Nephron progenitor cell (in vitro differentiated cells): ENCODE results near the gene KIF16B.

ENCODE experiments used
- DNase-seq: peaks from one replicate; pipeline ENCODE4 v3.0.0; 2021
- H3K27ac Mint-ChIP-seq: 2 replicates; pipeline ENCODE4 v1.8.0; 2021; ENCODE audit warnings: mild to moderate bottlenecking, moderate library complexity, mixed read lengths
- H3K27me3 Mint-ChIP-seq: 2 replicates; pipeline ENCODE4 v1.8.0; 2021; ENCODE audit warnings: mild to moderate bottlenecking, low read depth, mixed read lengths; ENCODE audit not compliant: poor library complexity
- H3K36me3 Mint-ChIP-seq: 2 replicates; pipeline ENCODE4 v1.8.0; 2021; ENCODE audit warnings: low read depth, mixed read lengths
- H3K4me1 Mint-ChIP-seq: 2 replicates; pipeline ENCODE4 v1.8.0; 2021; ENCODE audit warnings: mixed read lengths
- H3K4me3 Mint-ChIP-seq: 2 replicates; pipeline ENCODE4 v1.8.0; 2021; ENCODE audit warnings: mild to moderate bottlenecking, moderate library complexity, mixed read lengths
- H3K9me3 Mint-ChIP-seq: 2 replicates; pipeline ENCODE4 v1.8.0; 2021; ENCODE audit warnings: mild to moderate bottlenecking, moderate library complexity, mixed read lengths
- TF ChIP-seq, protein P1 (sequence below): fragments of 200-600 bp; sonication (generic); IDR thresholded peaks from 2 replicates; pipeline ENCODE4 v1.5.0; 2021; ENCODE audit warnings: antibody characterized with exemption

KIF16B gene

DNA sequence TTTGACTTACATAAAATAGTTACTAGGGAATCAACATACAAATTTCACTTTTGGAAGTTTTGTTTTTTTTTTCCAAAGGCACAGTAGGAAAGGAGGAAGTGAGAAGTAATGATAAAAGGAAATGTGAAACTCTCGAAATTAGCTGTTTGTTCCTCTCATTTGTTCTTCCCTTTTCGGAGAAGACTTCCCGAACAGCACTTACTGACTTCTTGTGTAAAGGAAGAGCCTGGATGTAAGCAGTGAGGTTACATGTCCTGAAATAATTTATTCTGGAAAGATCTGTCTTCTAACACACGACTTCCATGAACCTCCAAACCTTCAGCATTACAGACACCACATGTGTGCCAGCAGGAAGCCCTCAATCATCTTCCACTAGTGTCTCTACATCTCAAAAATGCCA is 59.1 kb downstream of the KIF16B start:
- Mint-ChIP-seq H3K36me3 (peaks cover 20% of the 10 kb centered on the region), H3K27ac (peak overlapping the region; percentile 25), H3K4me1 (peaks cover 11% of the 10 kb centered on the region), H3K9me3 (no peaks in the 10 kb centered on the region), H3K4me3 (no peak overlapping the region), H3K27me3 (no peaks in the 10 kb centered on the region)
- no peak for DNase-seq
- TF ChIP-seq, protein P1, sequence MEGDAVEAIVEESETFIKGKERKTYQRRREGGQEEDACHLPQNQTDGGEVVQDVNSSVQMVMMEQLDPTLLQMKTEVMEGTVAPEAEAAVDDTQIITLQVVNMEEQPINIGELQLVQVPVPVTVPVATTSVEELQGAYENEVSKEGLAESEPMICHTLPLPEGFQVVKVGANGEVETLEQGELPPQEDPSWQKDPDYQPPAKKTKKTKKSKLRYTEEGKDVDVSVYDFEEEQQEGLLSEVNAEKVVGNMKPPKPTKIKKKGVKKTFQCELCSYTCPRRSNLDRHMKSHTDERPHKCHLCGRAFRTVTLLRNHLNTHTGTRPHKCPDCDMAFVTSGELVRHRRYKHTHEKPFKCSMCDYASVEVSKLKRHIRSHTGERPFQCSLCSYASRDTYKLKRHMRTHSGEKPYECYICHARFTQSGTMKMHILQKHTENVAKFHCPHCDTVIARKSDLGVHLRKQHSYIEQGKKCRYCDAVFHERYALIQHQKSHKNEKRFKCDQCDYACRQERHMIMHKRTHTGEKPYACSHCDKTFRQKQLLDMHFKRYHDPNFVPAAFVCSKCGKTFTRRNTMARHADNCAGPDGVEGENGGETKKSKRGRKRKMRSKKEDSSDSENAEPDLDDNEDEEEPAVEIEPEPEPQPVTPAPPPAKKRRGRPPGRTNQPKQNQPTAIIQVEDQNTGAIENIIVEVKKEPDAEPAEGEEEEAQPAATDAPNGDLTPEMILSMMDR: no peak

DNA sequence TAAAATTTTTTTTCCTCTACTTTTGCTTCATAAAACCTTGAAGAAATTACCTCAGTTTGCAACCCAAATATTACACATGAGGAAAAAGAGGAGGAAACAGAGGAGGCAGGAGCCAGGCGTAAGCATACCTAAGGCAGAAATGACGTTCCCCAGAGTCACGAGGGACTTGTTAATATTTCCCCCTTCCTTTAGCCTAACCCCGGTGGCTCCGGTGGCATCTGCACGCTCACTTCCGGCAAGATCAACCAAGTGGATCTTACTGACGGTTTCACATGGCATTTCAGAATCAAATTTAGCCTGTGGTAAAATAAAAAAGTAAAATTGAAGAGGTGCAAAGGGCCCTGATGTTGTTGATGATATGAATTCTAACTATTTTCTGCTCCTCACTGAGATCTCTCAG is 67.4 kb downstream of the KIF16B start:
- Mint-ChIP-seq H3K27ac (no peak overlapping the region), H3K36me3 (peaks cover 35% of the 10 kb centered on the region)

DNA sequence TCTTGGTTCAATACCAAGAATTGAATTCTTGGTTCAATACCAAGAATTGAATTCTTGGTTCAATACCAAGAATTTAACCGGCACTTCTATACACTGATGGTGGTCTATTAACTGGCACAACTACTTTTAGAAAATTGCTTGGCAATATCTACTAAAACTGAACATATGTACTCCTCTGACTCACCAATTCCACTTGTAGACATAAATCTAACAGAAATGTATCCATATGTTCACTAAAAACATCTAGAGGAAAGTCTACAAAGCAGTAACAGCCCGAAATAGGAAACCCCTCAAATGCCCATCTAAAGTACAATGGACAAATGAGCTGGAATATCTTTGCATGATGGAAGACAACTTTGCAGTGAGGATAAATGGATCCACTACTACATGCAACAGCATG is 71.9 kb downstream of the KIF16B start:
- Mint-ChIP-seq H3K4me1 (no peaks in the 10 kb centered on the region), H3K36me3 (peaks cover 22% of the 10 kb centered on the region), H3K4me3 (no peak overlapping the region), H3K27me3 (no peaks in the 10 kb centered on the region), H3K27ac (no peak overlapping the region), H3K9me3 (no peaks in the 10 kb centered on the region)
- DNase-seq: no peak
- TF ChIP-seq, protein P1: no peak

More for the DNA sequence above, 67.4 kb downstream of the KIF16B start:
- no peak for DNase-seq
- Mint-ChIP-seq H3K4me3 (no peak overlapping the region), H3K4me1 (no peaks in the 10 kb centered on the region), H3K9me3 (no peaks in the 10 kb centered on the region), H3K27me3 (no peaks in the 10 kb centered on the region)
- TF ChIP-seq, protein P1: no peak

DNA sequence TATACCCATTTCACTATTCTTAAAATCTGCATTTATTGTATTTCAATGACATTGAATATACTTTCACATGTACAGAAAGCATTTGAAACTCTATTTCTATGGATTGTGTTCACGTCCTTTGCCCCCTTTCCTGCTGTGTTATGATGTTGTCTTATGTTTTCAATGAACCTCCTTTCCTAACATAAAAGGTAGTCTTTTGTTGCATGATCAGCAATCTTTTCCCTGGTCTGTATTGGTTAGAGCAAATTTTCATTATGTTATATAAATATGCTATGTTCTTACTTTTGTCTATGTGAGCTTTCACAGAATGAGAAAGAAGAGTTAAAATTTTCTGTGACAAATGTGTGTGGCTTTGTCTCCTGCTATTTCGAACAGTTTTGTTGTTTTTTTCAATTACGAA is 73.1 kb downstream of the KIF16B start:
- H3K27ac Mint-ChIP-seq: no peak overlapping the region
- no peak overlapping the region for H3K4me3 Mint-ChIP-seq
- TF ChIP-seq, protein P1: no peak
- no peaks in the 10 kb centered on the region for H3K9me3 Mint-ChIP-seq
- H3K36me3 Mint-ChIP-seq: peaks cover 18% of the 10 kb centered on the region
- H3K27me3 Mint-ChIP-seq: no peaks in the 10 kb centered on the region
- H3K4me1 Mint-ChIP-seq: no peaks in the 10 kb centered on the region
- DNase-seq: no peak

DNA sequence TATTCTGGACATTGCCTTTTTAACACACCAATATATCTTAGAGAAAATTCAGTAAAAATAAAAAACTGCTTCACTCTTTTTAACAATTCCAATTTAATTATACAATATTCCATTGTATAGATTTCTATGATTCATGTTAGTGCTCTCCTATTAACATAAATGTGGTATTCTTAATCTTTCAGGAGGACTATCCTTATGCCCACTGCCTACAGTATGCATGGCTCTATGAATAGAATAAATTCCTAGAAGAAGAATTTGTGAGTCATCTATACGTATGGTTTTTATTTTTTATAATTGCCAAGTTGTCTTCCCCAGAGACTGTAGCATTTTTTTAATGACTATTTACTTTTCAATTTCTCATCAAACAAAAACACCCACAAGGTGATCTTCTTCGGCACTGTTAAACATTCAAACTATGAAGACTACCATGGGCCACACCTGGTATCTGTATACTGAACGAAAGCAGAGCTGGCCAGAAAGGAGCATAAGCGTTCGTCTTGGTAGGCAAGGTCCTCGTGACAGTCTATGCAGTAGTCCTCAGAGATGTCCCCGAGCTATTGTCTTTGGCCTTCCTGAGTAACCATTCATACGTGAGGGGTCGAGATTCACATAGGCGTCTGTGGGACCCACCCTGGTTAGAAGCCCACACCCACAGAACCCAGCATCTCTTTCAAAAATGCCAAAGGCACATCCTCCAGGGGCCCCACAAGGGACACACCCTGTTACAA is 74.6 kb downstream of the KIF16B start:
- no peak overlapping the region for H3K27ac Mint-ChIP-seq
- H3K4me3 Mint-ChIP-seq: no peak overlapping the region
- H3K36me3 Mint-ChIP-seq: peaks cover 18% of the 10 kb centered on the region
- no peaks in the 10 kb centered on the region for H3K9me3 Mint-ChIP-seq
- H3K27me3 Mint-ChIP-seq: no peaks in the 10 kb centered on the region
- TF ChIP-seq, protein P1: no peak
- no peak for DNase-seq
- no peaks in the 10 kb centered on the region for H3K4me1 Mint-ChIP-seq

DNA sequence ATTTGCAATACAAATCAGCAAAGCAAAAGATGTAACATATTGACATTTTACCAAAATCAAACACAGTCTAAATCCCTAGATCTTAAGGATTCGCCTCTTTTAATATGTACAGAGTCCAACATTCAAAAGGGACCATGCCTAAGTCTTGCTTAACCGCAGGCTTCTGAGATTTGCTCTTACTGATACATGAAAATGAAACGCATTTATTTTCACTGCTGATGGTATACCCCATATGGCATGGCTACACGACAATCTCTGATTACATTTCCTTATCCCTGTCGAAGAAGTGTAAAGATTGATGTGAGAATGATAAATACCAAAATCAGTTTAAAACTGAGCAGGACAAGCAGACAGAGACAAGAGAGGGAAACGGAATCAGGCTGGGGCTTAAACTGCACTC is 75.4 kb downstream of the KIF16B start:
- H3K27ac Mint-ChIP-seq: no peak overlapping the region
- H3K27me3 Mint-ChIP-seq: no peaks in the 10 kb centered on the region
- DNase-seq: no peak
- no peaks in the 10 kb centered on the region for H3K9me3 Mint-ChIP-seq
- H3K36me3 Mint-ChIP-seq: peaks cover 15% of the 10 kb centered on the region
- no peak overlapping the region for H3K4me3 Mint-ChIP-seq
- TF ChIP-seq, protein P1: no peak
- H3K4me1 Mint-ChIP-seq: no peaks in the 10 kb centered on the region
